ENCODE results near the gene OOSP4B.

OOSP4B gene

DNA sequence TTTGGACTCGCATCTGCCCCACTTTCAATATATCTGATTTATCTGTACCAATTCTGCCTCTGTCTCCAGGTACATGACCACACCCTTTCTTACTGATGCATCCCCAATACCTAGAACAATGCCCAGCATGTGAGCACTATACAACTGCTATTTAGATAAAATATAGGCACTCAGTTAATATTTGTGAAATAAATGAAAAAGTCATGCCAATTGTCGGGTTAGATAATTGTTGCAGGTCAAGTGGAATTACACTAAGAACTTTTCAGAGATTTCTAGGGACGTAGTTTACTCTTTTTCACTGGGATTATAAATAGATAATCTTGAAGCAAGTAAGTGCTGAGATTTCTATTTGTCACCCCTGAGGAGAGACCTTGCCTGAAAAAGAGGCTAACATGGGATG is 32.6 kb upstream of the OOSP4B start:
- no peak overlapping the region for H3K9ac ChIP-seq (ENCODE audit: low read depth, low read length)
- DNase-seq (no peak), ATAC-seq (ENCODE audit: insufficient read depth, low read depth) (no peak)
- H3K4me1 ChIP-seq (ENCODE audit: insufficient read depth, low read length), result no peaks in the 10 kb centered on the region
- H3K27me3 ChIP-seq (ENCODE audit: insufficient read depth, low read length, poor library complexity), result no peaks in the 10 kb centered on the region
- no peaks in the 10 kb centered on the region for H3K36me3 ChIP-seq (ENCODE audit: insufficient read depth, low read length)
- no peaks in the 10 kb centered on the region for H4K20me1 ChIP-seq (ENCODE audit: insufficient read depth, low read length)
- H3K4me3 ChIP-seq (ENCODE audit: low read depth in 1 of 2, low read length in 2 of 2), result no peak overlapping the region
- no peak overlapping the region for H2AFZ ChIP-seq (ENCODE audit: low read depth, low read length)
- H3K79me2 ChIP-seq (ENCODE audit: insufficient read depth, low read length), result no peaks in the 10 kb centered on the region
- H3K4me2 ChIP-seq (ENCODE audit: insufficient read depth, low read length), result no peak overlapping the region
- no peaks in the 10 kb centered on the region for H3K9me3 ChIP-seq (ENCODE audit: insufficient read depth, low read length, severe bottlenecking)
- no peak overlapping the region for H3K27ac ChIP-seq (ENCODE audit: low read length)
- TF ChIP-seq, protein P1, sequence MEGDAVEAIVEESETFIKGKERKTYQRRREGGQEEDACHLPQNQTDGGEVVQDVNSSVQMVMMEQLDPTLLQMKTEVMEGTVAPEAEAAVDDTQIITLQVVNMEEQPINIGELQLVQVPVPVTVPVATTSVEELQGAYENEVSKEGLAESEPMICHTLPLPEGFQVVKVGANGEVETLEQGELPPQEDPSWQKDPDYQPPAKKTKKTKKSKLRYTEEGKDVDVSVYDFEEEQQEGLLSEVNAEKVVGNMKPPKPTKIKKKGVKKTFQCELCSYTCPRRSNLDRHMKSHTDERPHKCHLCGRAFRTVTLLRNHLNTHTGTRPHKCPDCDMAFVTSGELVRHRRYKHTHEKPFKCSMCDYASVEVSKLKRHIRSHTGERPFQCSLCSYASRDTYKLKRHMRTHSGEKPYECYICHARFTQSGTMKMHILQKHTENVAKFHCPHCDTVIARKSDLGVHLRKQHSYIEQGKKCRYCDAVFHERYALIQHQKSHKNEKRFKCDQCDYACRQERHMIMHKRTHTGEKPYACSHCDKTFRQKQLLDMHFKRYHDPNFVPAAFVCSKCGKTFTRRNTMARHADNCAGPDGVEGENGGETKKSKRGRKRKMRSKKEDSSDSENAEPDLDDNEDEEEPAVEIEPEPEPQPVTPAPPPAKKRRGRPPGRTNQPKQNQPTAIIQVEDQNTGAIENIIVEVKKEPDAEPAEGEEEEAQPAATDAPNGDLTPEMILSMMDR (IDR thresholded peaks at IDR 0.05; ENCODE audit: borderline replicate concordance, extremely low read depth, low read length, poor library complexity, severe bottlenecking), result no peak

DNA sequence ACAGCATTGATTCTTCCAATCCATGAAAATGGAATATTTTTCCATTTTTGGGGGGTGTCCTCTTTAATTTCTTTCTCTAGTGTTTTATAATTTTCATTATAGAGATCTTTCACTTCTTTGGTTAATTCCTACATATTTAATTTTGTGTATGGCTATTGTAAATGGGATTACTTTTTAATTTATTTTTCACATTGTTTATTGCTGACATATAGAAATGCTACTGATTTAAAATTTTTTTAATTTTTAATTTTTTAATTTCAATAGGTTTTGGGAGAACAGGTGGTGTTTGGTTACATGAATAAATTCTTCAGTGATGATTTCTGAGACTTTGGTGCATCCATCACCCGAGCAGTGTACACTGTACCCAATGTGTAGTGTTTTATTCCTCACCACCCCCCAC is 26.6 kb upstream of the OOSP4B start:
- no peak for ATAC-seq (ENCODE audit: insufficient read depth, low read depth)
- Histone ChIP-seq H4K20me1 (ENCODE audit: insufficient read depth, low read length) (no peaks in the 10 kb centered on the region), H3K9ac (ENCODE audit: low read depth, low read length) (no peak overlapping the region)

DNA sequence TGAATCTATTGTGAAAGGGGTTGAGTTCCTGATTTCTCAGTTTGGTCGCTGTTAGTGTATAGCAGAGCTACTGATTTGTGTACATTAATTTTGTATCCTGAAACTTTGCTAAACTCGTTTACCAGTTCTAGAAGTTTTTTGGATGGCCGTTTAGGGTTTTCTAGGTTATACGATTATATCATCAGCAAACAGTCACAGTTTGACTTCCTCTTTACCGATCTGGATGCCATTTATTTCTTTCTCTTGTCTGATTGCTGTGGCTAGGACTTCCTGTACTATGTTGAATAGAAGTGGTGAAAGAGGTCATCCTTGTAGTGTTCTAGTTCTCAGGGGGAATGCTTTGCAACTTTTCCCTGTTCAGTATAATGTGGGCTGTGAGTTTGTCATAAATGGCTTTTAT is 24.6 kb upstream of the OOSP4B start:
- H3K27ac ChIP-seq (ENCODE audit: low read length), result no peak overlapping the region
- no peaks in the 10 kb centered on the region for H3K27me3 ChIP-seq (ENCODE audit: insufficient read depth, low read length, poor library complexity)
- no peak overlapping the region for H3K4me2 ChIP-seq (ENCODE audit: insufficient read depth, low read length)
- no peak for DNase-seq
- no peaks in the 10 kb centered on the region for H3K9me3 ChIP-seq (ENCODE audit: insufficient read depth, low read length, severe bottlenecking)
- TF ChIP-seq EZH2 (IDR thresholded peaks at IDR 0.05; ENCODE audit: borderline replicate concordance, low read depth, low read length, severe bottlenecking), result no peak
- TF ChIP-seq, protein P1 (IDR thresholded peaks at IDR 0.05; ENCODE audit: borderline replicate concordance, extremely low read depth, low read length, poor library complexity, severe bottlenecking), result no peak
- no peak overlapping the region for H3K9ac ChIP-seq (ENCODE audit: low read depth, low read length)
- no peaks in the 10 kb centered on the region for H3K36me3 ChIP-seq (ENCODE audit: insufficient read depth, low read length)
- H3K4me1 ChIP-seq (ENCODE audit: insufficient read depth, low read length), result no peaks in the 10 kb centered on the region
- H3K4me3 ChIP-seq (ENCODE audit: low read depth in 1 of 2, low read length in 2 of 2), result no peak overlapping the region
- H3K79me2 ChIP-seq (ENCODE audit: insufficient read depth, low read length), result no peaks in the 10 kb centered on the region
- no peaks in the 10 kb centered on the region for H4K20me1 ChIP-seq (ENCODE audit: insufficient read depth, low read length)
- ATAC-seq (ENCODE audit: insufficient read depth, low read depth), result no peak
- no peak overlapping the region for H2AFZ ChIP-seq (ENCODE audit: low read depth, low read length)

More for the DNA sequence above, 26.6 kb upstream of the OOSP4B start:
- H3K27ac ChIP-seq (ENCODE audit: low read length), result no peak overlapping the region
- H3K36me3 ChIP-seq (ENCODE audit: insufficient read depth, low read length), result no peaks in the 10 kb centered on the region
- no peak for DNase-seq
- H2AFZ ChIP-seq (ENCODE audit: low read depth, low read length), result no peak overlapping the region
- no peaks in the 10 kb centered on the region for H3K79me2 ChIP-seq (ENCODE audit: insufficient read depth, low read length)
- no peaks in the 10 kb centered on the region for H3K27me3 ChIP-seq (ENCODE audit: insufficient read depth, low read length, poor library complexity)
- H3K9me3 ChIP-seq (ENCODE audit: insufficient read depth, low read length, severe bottlenecking), result no peaks in the 10 kb centered on the region
- no peak overlapping the region for H3K4me2 ChIP-seq (ENCODE audit: insufficient read depth, low read length)
- H3K4me1 ChIP-seq (ENCODE audit: insufficient read depth, low read length), result no peaks in the 10 kb centered on the region
- TF ChIP-seq, protein P1 (IDR thresholded peaks at IDR 0.05; ENCODE audit: borderline replicate concordance, extremely low read depth, low read length, poor library complexity, severe bottlenecking), result no peak
- no peak for TF ChIP-seq EZH2 (IDR thresholded peaks at IDR 0.05; ENCODE audit: borderline replicate concordance, low read depth, low read length, severe bottlenecking)
- no peak overlapping the region for H3K4me3 ChIP-seq (ENCODE audit: low read depth in 1 of 2, low read length in 2 of 2)

DNA sequence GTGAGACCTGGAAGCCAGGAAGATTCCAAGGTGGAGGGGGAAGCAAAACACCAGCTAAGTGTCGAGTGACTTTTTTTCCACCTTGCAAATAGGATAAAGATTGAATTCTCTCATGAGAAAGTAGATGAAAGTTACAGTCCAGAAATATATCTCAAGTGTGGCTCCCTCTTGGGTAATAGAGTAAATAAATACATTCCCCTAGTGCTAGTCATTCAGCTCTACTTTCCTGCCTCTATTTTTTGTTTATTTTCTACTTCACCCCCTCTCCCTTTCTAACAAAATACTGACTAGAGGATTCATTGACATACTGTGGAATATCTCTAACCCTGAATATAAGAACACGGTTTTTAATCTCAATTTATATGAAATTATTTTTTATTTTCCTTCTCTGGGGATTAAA is 19.2 kb upstream of the OOSP4B start:
- DNase-seq (no peak), ATAC-seq (ENCODE audit: insufficient read depth, low read depth) (no peak)
- H3K4me1 ChIP-seq (ENCODE audit: insufficient read depth, low read length), result no peaks in the 10 kb centered on the region
- no peaks in the 10 kb centered on the region for H4K20me1 ChIP-seq (ENCODE audit: insufficient read depth, low read length)
- H3K79me2 ChIP-seq (ENCODE audit: insufficient read depth, low read length), result no peaks in the 10 kb centered on the region
- H3K9me3 ChIP-seq (ENCODE audit: insufficient read depth, low read length, severe bottlenecking), result no peaks in the 10 kb centered on the region
- TF ChIP-seq EZH2 (IDR thresholded peaks at IDR 0.05; ENCODE audit: borderline replicate concordance, low read depth, low read length, severe bottlenecking), result no peak
- TF ChIP-seq, protein P1 (IDR thresholded peaks at IDR 0.05; ENCODE audit: borderline replicate concordance, extremely low read depth, low read length, poor library complexity, severe bottlenecking), result no peak
- H3K27ac ChIP-seq (ENCODE audit: low read length), result no peak overlapping the region
- no peak overlapping the region for H2AFZ ChIP-seq (ENCODE audit: low read depth, low read length)
- H3K36me3 ChIP-seq (ENCODE audit: insufficient read depth, low read length), result no peaks in the 10 kb centered on the region
- no peak overlapping the region for H3K4me2 ChIP-seq (ENCODE audit: insufficient read depth, low read length)
- H3K4me3 ChIP-seq (ENCODE audit: low read depth in 1 of 2, low read length in 2 of 2), result no peak overlapping the region
- H3K27me3 ChIP-seq (ENCODE audit: insufficient read depth, low read length, poor library complexity), result no peaks in the 10 kb centered on the region
- H3K9ac ChIP-seq (ENCODE audit: low read depth, low read length), result no peak overlapping the region
